Parathyroid adenoma (tissue), 2 donors: Measurements from ENCODE around the gene FATE1.

Experiments
- H2AFZ ChIP-seq: fragments of 300-600 bp; sonication (generic); one replicate; pipeline ENCODE4 v1.7.0; 2017; ENCODE audit warnings: antibody characterized with exemption, mild to moderate bottlenecking
- H3K27ac ChIP-seq: fragments of 300-600 bp; sonication (generic); one replicate; pipeline ENCODE4 v1.7.0; 2017
- H3K27me3 ChIP-seq: fragments of 300-600 bp; sonication (generic); one replicate; pipeline ENCODE4 v1.7.0; 2017; ENCODE audit warnings: low read length; ENCODE audit not compliant: control insufficient read depth, insufficient read depth
- H3K36me3 ChIP-seq: fragments of 300-600 bp; sonication (generic); one replicate; pipeline ENCODE4 v1.7.0; 2017; ENCODE audit warnings: low read length; ENCODE audit not compliant: control insufficient read depth, insufficient read depth
- H3K4me1 ChIP-seq: fragments of 300-600 bp; sonication (generic); one replicate; pipeline ENCODE4 v1.7.0; 2017; ENCODE audit warnings: control low read depth
- H3K4me2 ChIP-seq: fragments of 300-600 bp; sonication (generic); one replicate; pipeline ENCODE4 v1.7.0; 2017; ENCODE audit warnings: low read length
- H3K4me3 ChIP-seq: fragments of 300-600 bp; sonication (generic); one replicate; pipeline ENCODE4 v1.7.0; 2017; ENCODE audit warnings: low read depth, low read length
- H3K79me2 ChIP-seq: fragments of 300-600 bp; sonication (generic); one replicate; pipeline ENCODE4 v1.7.0; 2017; ENCODE audit warnings: control low read depth
- H3K9ac ChIP-seq: fragments of 300-600 bp; sonication (generic); one replicate; pipeline ENCODE4 v1.7.0; 2017; ENCODE audit warnings: mild to moderate bottlenecking
- H3K9me3 ChIP-seq: fragments of 300-600 bp; sonication (generic); one replicate; pipeline ENCODE4 v1.7.0; 2017; ENCODE audit warnings: low read length; ENCODE audit not compliant: control insufficient read depth
- CTCF ChIP-seq: fragments of 300-600 bp; sonication (generic); IDR thresholded peaks from one replicate; pipeline ENCODE4 v1.7.0; 2017; ENCODE audit warnings: antibody characterized with exemption, mild to moderate bottlenecking
- donor health status: primary hyperparathyroidism.

Gene FATE1

GRCh38 chrX:151736685-151737084 lies 20.9 kb downstream of the FATE1 start:
- TF ChIP-seq CTCF: no peak
- Histone ChIP-seq H3K79me2 (no peaks in the 10 kb centered on the region), H3K9ac (no peak overlapping the region), H3K27me3 (no peaks in the 10 kb centered on the region), H3K4me1 (no peaks in the 10 kb centered on the region), H2AFZ (no peak overlapping the region), H3K36me3 (no peaks in the 10 kb centered on the region), H3K9me3 (no peaks in the 10 kb centered on the region), H3K4me3 (no peak overlapping the region), H3K4me2 (no peak overlapping the region), H3K27ac (no peak overlapping the region)

GRCh38 chrX:151737494-151737893 lies 21.7 kb downstream of the FATE1 start:
- no peaks in the 10 kb centered on the region for H3K27me3 ChIP-seq
- H3K27ac ChIP-seq: no peak overlapping the region
- no peak overlapping the region for H3K9ac ChIP-seq
- no peak overlapping the region for H2AFZ ChIP-seq
- H3K4me2 ChIP-seq: no peak overlapping the region
- no peaks in the 10 kb centered on the region for H3K4me1 ChIP-seq
- H3K36me3 ChIP-seq: no peaks in the 10 kb centered on the region
- no peak overlapping the region for H3K4me3 ChIP-seq
- no peaks in the 10 kb centered on the region for H3K79me2 ChIP-seq
- no peak for TF ChIP-seq CTCF
- no peaks in the 10 kb centered on the region for H3K9me3 ChIP-seq

- no peak overlapping the region for H3K9ac ChIP-seq
- H3K36me3 ChIP-seq: no peaks in the 10 kb centered on the region
- no peaks in the 10 kb centered on the region for H3K79me2 ChIP-seq
- H3K4me2 ChIP-seq: no peak overlapping the region
- no peak for TF ChIP-seq CTCF
- no peaks in the 10 kb centered on the region for H3K9me3 ChIP-seq
- no peaks in the 10 kb centered on the region for H3K27me3 ChIP-seq
- H3K4me1 ChIP-seq: no peaks in the 10 kb centered on the region
- no peak overlapping the region for H2AFZ ChIP-seq
- H3K4me3 ChIP-seq: no peak overlapping the region
- H3K27ac ChIP-seq: no peak overlapping the region
Measured at GRCh38 chrX:151738751-151739150, 22.9 kb downstream of the FATE1 start.

GRCh38 chrX:151741606-151742005 lies 25.8 kb downstream of the FATE1 start:
- no peak overlapping the region for H3K4me2 ChIP-seq
- no peak overlapping the region for H3K9ac ChIP-seq
- no peak overlapping the region for H3K27ac ChIP-seq

More at GRCh38 chrX:151741606-151742005, 25.8 kb downstream of the FATE1 start:
- Histone ChIP-seq H3K4me1 (no peaks in the 10 kb centered on the region), H2AFZ (no peak overlapping the region), H3K36me3 (no peaks in the 10 kb centered on the region), H3K4me3 (no peak overlapping the region), H3K27me3 (no peaks in the 10 kb centered on the region), H3K9me3 (no peaks in the 10 kb centered on the region), H3K79me2 (no peaks in the 10 kb centered on the region)
- no peak for TF ChIP-seq CTCF
